Mesendoderm (in vitro differentiated cells): ENCODE measurements around the gene PDE4D.
A peak's percentile ranks its signal among the peaks of the same experiment; 100 is the strongest.

Source experiments
- DNase-seq: peaks from one replicate; pipeline ENCODE4 v3.0.0; 2013
- H2AK5ac ChIP-seq: 2 replicates; pipeline ENCODE4 v1.6.1; 2013; ENCODE audit warnings: low read length, inconsistent platforms
- H2BK120ac ChIP-seq: 2 replicates; pipeline ENCODE4 v1.6.1; 2013; ENCODE audit warnings: low read depth, mild to moderate bottlenecking, low read length, moderate library complexity, mixed read lengths
- H2BK15ac ChIP-seq: replicated peaks from 2 replicates; pipeline ENCODE4 v1.6.1; 2013; ENCODE audit warnings: low read depth, mild to moderate bottlenecking, moderate library complexity
- H2BK5ac ChIP-seq: 2 replicates; pipeline ENCODE4 v1.6.1; 2013; ENCODE audit warnings: low read length, inconsistent platforms
- H3K18ac ChIP-seq: 2 replicates; pipeline ENCODE4 v1.6.1; 2013; ENCODE audit warnings: mild to moderate bottlenecking, low read length, mixed read lengths
- H3K23ac ChIP-seq: one replicate; pipeline ENCODE4 v1.6.1; 2013; ENCODE audit warnings: low read length
- H3K27ac ChIP-seq: 2 replicates; pipeline ENCODE4 v1.5.1; 2013; ENCODE audit warnings: low read depth, mild to moderate bottlenecking, inconsistent platforms, low read length, moderate library complexity
- H3K27me3 ChIP-seq: 2 replicates; pipeline ENCODE4 v1.6.1; 2013; ENCODE audit warnings: low read length, control low read depth, mild to moderate bottlenecking, inconsistent platforms; ENCODE audit not compliant: insufficient read depth, poor library complexity
- H3K36me3 ChIP-seq: 2 replicates; pipeline ENCODE4 v1.6.1; 2013; ENCODE audit warnings: low read length, inconsistent platforms; ENCODE audit not compliant: control insufficient read depth, insufficient read depth
- H3K4ac ChIP-seq: one replicate; pipeline ENCODE4 v1.6.1; 2013; ENCODE audit warnings: low read depth, mild to moderate bottlenecking, low read length, moderate library complexity
- H3K4me1 ChIP-seq: 2 replicates; pipeline ENCODE4 v1.6.1; 2013; ENCODE audit warnings: low read depth, low read length, inconsistent platforms; ENCODE audit not compliant: control insufficient read depth
- H3K4me2 ChIP-seq: 2 replicates; pipeline ENCODE4 v1.6.1; 2013; ENCODE audit warnings: low read length
- H3K4me3 ChIP-seq: 2 replicates; pipeline ENCODE4 v1.5.1; 2013; ENCODE audit warnings: mild to moderate bottlenecking, low read length
- H3K56ac ChIP-seq: one replicate; pipeline ENCODE4 v1.6.1; 2013; ENCODE audit warnings: low read length
- H3K79me1 ChIP-seq: 2 replicates; pipeline ENCODE4 v1.6.1; 2013; ENCODE audit warnings: low read length, inconsistent platforms
- H3K79me2 ChIP-seq: 2 replicates; pipeline ENCODE4 v1.6.1; 2013; ENCODE audit warnings: mild to moderate bottlenecking, low read length; ENCODE audit not compliant: control insufficient read depth, insufficient read depth
- H3K9ac ChIP-seq: 2 replicates; pipeline ENCODE4 v1.6.1; 2013; ENCODE audit warnings: low read length, inconsistent platforms
- H4K5ac ChIP-seq: one replicate; pipeline ENCODE4 v1.6.1; 2013; ENCODE audit warnings: low read length
- H4K8ac ChIP-seq: one replicate; pipeline ENCODE4 v1.6.1; 2013; ENCODE audit warnings: low read depth, mild to moderate bottlenecking, control low read depth, low read length, moderate library complexity
- WGBS: extraction: QIAGEN DNeasy Blood & Tissue Kit; methylation state at CpG from one replicate; pipeline ENCODE4 v1.1.7; 2013; ENCODE audit warnings: low lambda C conversion rate, missing lambda C conversion rate; ENCODE audit not compliant: insufficient coverage; ENCODE audit errors: extremely low coverage; 5-methylcytosine and 5-hydroxymethylcytosine counted together

PDE4D gene

GRCh38 chr5:59091965-59092364 is 801.6 kb downstream of the PDE4D start:
- no peak overlapping the region for H4K5ac ChIP-seq
- H3K27me3 ChIP-seq, result no peaks in the 10 kb centered on the region
- H3K27ac ChIP-seq, result no peak overlapping the region
- H2BK5ac ChIP-seq, result no peak overlapping the region
- no peak overlapping the region for H3K4me3 ChIP-seq
- no peaks in the 10 kb centered on the region for H3K4me1 ChIP-seq
- DNase-seq, result no peak
- H4K8ac ChIP-seq, result no peak overlapping the region
- H2AK5ac ChIP-seq, result no peak overlapping the region
- no peaks in the 10 kb centered on the region for H3K79me1 ChIP-seq
- H3K4me2 ChIP-seq, result no peak overlapping the region
- H3K9ac ChIP-seq, result no peak overlapping the region
- no peak overlapping the region for H2BK15ac ChIP-seq
- no CpG with 5 or more reads among the region's 1 CpG for WGBS
- no peaks in the 10 kb centered on the region for H3K36me3 ChIP-seq
- H3K79me2 ChIP-seq, result no peaks in the 10 kb centered on the region
- no peak overlapping the region for H3K23ac ChIP-seq
- H2BK120ac ChIP-seq, result no peak overlapping the region
- H3K4ac ChIP-seq, result no peak overlapping the region
- H3K18ac ChIP-seq, result no peak overlapping the region
- H3K56ac ChIP-seq, result no peak overlapping the region

GRCh38 chr5:59090323-59090722 is 803.2 kb downstream of the PDE4D start:
- Histone ChIP-seq H3K79me1 (no peaks in the 10 kb centered on the region), H3K36me3 (no peaks in the 10 kb centered on the region), H3K27ac (no peak overlapping the region), H3K56ac (no peak overlapping the region), H2BK120ac (no peak overlapping the region), H3K4ac (no peak overlapping the region), H3K18ac (no peak overlapping the region), H3K4me3 (no peak overlapping the region), H2BK15ac (no peak overlapping the region), H3K79me2 (no peaks in the 10 kb centered on the region), H2BK5ac (no peak overlapping the region), H3K27me3 (no peaks in the 10 kb centered on the region), H4K8ac (no peak overlapping the region), H3K23ac (no peak overlapping the region), H2AK5ac (no peak overlapping the region), H4K5ac (no peak overlapping the region), H3K9ac (no peak overlapping the region), H3K4me1 (no peaks in the 10 kb centered on the region), H3K4me2 (no peak overlapping the region)
- DNase-seq, result no peak
- WGBS, result no CpG with 5 or more reads among the region's 6 CpGs

- H4K8ac ChIP-seq, result no peak overlapping the region
- WGBS, result no CpG with 5 or more reads among the region's 3 CpGs
Observed at GRCh38 chr5:59089767-59090166, 803.8 kb downstream of the PDE4D start.

GRCh38 chr5:59088546-59088945 is 805.0 kb downstream of the PDE4D start:
- H3K4ac ChIP-seq, result no peak overlapping the region
- no peak overlapping the region for H2BK15ac ChIP-seq
- H2AK5ac ChIP-seq, result no peak overlapping the region
- no peak overlapping the region for H2BK5ac ChIP-seq
- H3K4me3 ChIP-seq, result no peak overlapping the region
- H3K36me3 ChIP-seq, result no peaks in the 10 kb centered on the region
- H2BK120ac ChIP-seq, result no peak overlapping the region
- H3K23ac ChIP-seq, result no peak overlapping the region
- no peak overlapping the region for H3K18ac ChIP-seq
- no peak overlapping the region for H3K4me2 ChIP-seq
- H4K8ac ChIP-seq, result no peak overlapping the region
- no peak overlapping the region for H3K9ac ChIP-seq
- no peak for DNase-seq
- H3K56ac ChIP-seq, result no peak overlapping the region
- no peaks in the 10 kb centered on the region for H3K79me2 ChIP-seq
- H4K5ac ChIP-seq, result no peak overlapping the region
- no peaks in the 10 kb centered on the region for H3K79me1 ChIP-seq
- no peaks in the 10 kb centered on the region for H3K27me3 ChIP-seq
- H3K27ac ChIP-seq, result no peak overlapping the region
- H3K4me1 ChIP-seq, result no peaks in the 10 kb centered on the region

More at GRCh38 chr5:59089767-59090166, 803.8 kb downstream of the PDE4D start:
- Histone ChIP-seq H3K9ac (no peak overlapping the region), H3K23ac (no peak overlapping the region), H2AK5ac (no peak overlapping the region), H2BK15ac (no peak overlapping the region), H3K27me3 (no peaks in the 10 kb centered on the region), H3K56ac (no peak overlapping the region), H3K79me2 (no peaks in the 10 kb centered on the region), H2BK120ac (no peak overlapping the region), H3K4ac (no peak overlapping the region), H3K4me2 (no peak overlapping the region), H4K5ac (no peak overlapping the region), H3K4me1 (no peaks in the 10 kb centered on the region), H3K4me3 (no peak overlapping the region), H3K79me1 (no peaks in the 10 kb centered on the region), H3K36me3 (no peaks in the 10 kb centered on the region), H3K27ac (no peak overlapping the region), H2BK5ac (no peak overlapping the region), H3K18ac (no peak overlapping the region)
- no peak for DNase-seq

GRCh38 chr5:59086024-59086423 is 807.5 kb downstream of the PDE4D start:
- Histone ChIP-seq H3K79me1 (no peaks in the 10 kb centered on the region), H3K23ac (no peak overlapping the region), H3K4me2 (no peak overlapping the region), H4K8ac (no peak overlapping the region), H3K27ac (no peak overlapping the region), H3K9ac (no peak overlapping the region), H3K18ac (no peak overlapping the region), H3K27me3 (no peaks in the 10 kb centered on the region), H2BK5ac (no peak overlapping the region), H3K4me1 (no peaks in the 10 kb centered on the region), H3K56ac (no peak overlapping the region), H2BK120ac (no peak overlapping the region), H3K4ac (no peak overlapping the region), H3K36me3 (no peaks in the 10 kb centered on the region), H2BK15ac (no peak overlapping the region), H4K5ac (no peak overlapping the region), H3K79me2 (no peaks in the 10 kb centered on the region), H3K4me3 (no peak overlapping the region), H2AK5ac (no peak overlapping the region)
- DNase-seq, result no peak
- no CpG with 5 or more reads among the region's 1 CpG for WGBS

GRCh38 chr5:59081693-59082092 is 811.8 kb downstream of the PDE4D start:
- Histone ChIP-seq H3K18ac (no peak overlapping the region), H2AK5ac (no peak overlapping the region), H3K79me1 (no peaks in the 10 kb centered on the region), H3K27me3 (no peaks in the 10 kb centered on the region), H3K4me3 (no peak overlapping the region), H3K4me2 (no peak overlapping the region), H3K23ac (no peak overlapping the region), H2BK15ac (no peak overlapping the region), H4K8ac (no peak overlapping the region), H3K4me1 (no peaks in the 10 kb centered on the region), H3K56ac (no peak overlapping the region), H3K4ac (no peak overlapping the region), H3K27ac (no peak overlapping the region), H4K5ac (no peak overlapping the region), H3K36me3 (no peaks in the 10 kb centered on the region), H2BK5ac (no peak overlapping the region), H3K9ac (no peak overlapping the region), H2BK120ac (no peak overlapping the region), H3K79me2 (no peaks in the 10 kb centered on the region)
- peak; percentile 24 for DNase-seq
- no CpG with 5 or more reads among the region's 1 CpG for WGBS
